Aorta (tissue), 5 donors: ENCODE results near the gene PDE1C. TPM values are rescaled to one million over a fixed set of nuclear protein-coding genes. Genes with fewer than 3 reads are reported as not detected.

Source experiments
- ATAC-seq: fragments of 200-7000 bp; cut with Tn5 transposase; one replicate; pipeline ENCODE4 v1.9.1; 2022; ENCODE audit warnings: moderate library complexity; ENCODE audit not compliant: low FRiP score
- DNase-seq, 2 donors: peaks; one replicate each; pipeline ENCODE4 v3.0.0-alpha.2; 2020
- H3K27ac ChIP-seq, 2 donors: one replicate each; pipeline ENCODE4 v1.5.1; 2013; ENCODE audit warnings: low read length in 2 of 2, mild to moderate bottlenecking in 2 of 2, moderate library complexity in 2 of 2, control low read depth in 1 of 2, inconsistent platforms in 1 of 2, low read depth in 1 of 2
- H3K27me3 ChIP-seq, 2 donors: one replicate each; pipeline ENCODE4 v1.6.1; 2013; ENCODE audit warnings: control low read depth in 1 of 2, low read length in 1 of 2, mild to moderate bottlenecking in 1 of 2, moderate library complexity in 1 of 2; ENCODE audit not compliant: insufficient read depth in 2 of 2, control insufficient read depth in 1 of 2
- H3K36me3 ChIP-seq, 2 donors: one replicate each; pipeline ENCODE4 v1.6.1; 2013; ENCODE audit warnings: control low read depth in 1 of 2, low read length in 1 of 2, mild to moderate bottlenecking in 1 of 2; ENCODE audit not compliant: insufficient read depth in 2 of 2, control insufficient read depth in 1 of 2
- H3K4me1 ChIP-seq, 2 donors: one replicate each; pipeline ENCODE4 v1.6.1; 2013; ENCODE audit warnings: low read length in 2 of 2, control low read depth in 1 of 2, mild to moderate bottlenecking in 1 of 2, moderate library complexity in 1 of 2; ENCODE audit not compliant: insufficient read depth in 2 of 2, control insufficient read depth in 1 of 2
- H3K4me3 ChIP-seq, 2 donors: one replicate each; pipeline ENCODE4 v1.5.1; 2013; ENCODE audit warnings: low read length in 2 of 2, control low read depth in 1 of 2, mild to moderate bottlenecking in 1 of 2
- H3K9me3 ChIP-seq: one replicate; pipeline ENCODE4 v1.6.1; 2013; ENCODE audit warnings: mild to moderate bottlenecking, low read length; ENCODE audit not compliant: control insufficient read depth
- WGBS, 2 donors: extraction: QIAGEN DNeasy Blood & Tissue Kit; methylation state at CpG; one replicate each; pipeline ENCODE4 v1.1.7; 2013; 5-methylcytosine and 5-hydroxymethylcytosine counted together
- intact Hi-C, 2 donors: fragments of 100-400 bp; cut with DNase I; formaldehyde crosslinking; loops; one replicate each; pipeline versions ENCODE4 v1.14.2 to v1.15.0; 2022
- polyA plus RNA-seq, 2 donors: library from polyadenylated mRNA; stranded (reverse); fragments of 200-250 nt; gene quantifications; one replicate each; pipeline ENCODE4 v1.2.3, GENCODE V29; 2013
- total RNA-seq, 2 donors: library from RNA; stranded (reverse); fragmentation: NEBNext Ultra II Directional; extraction: Animal tissue kit (Norgen Biotek cat#: 25700); gene quantifications; one replicate each; pipeline ENCODE4 v1.2.1, GENCODE V29; 2021
- donor health status: healthy with polysubstance abuse.
- donor health status: Bipolar disorder and iron deficiency.
- donor health status: DM: no; HTN: no; CAD: no.
- donor health status: DM: no; HTN: no; CAD: no.
- donor health status: DM: yes; HTN: yes; CAD: no.

The PDE1C gene
- total and polyA plus RNA-seq, 4 donors, result 0.84 to 7.1 (median 4.6) TPM

- intact Hi-C loops, result no loop called here
- WGBS, 2 donors, result 81 to 87% methylated on average over 10 of the region's 10 CpGs
- H3K4me3 ChIP-seq, result no peak overlapping the region
Observed at GRCh38 chr7:31872545-31873370, 197.4 kb downstream of the PDE1C start.

GRCh38 chr7:31864646-31865045 lies 205.6 kb downstream of the PDE1C start:
- Histone ChIP-seq H3K4me3 (no peak overlapping the region), H3K4me1 (no peaks in the 10 kb centered on the region), H3K27ac (no peak overlapping the region), H3K9me3 (peaks cover 4% of the 10 kb centered on the region), H3K27me3 (no peaks in the 10 kb centered on the region), H3K36me3 (no peaks in the 10 kb centered on the region)
- DNase-seq (no peak), ATAC-seq (no peak)
- WGBS, 2 donors, result 86 to 87% methylated on average over 6 of the region's 6 CpGs
- intact Hi-C loops, result no loop called here

More at GRCh38 chr7:31872545-31873370, 197.4 kb downstream of the PDE1C start:
- no peaks in the 10 kb centered on the region for H3K9me3 ChIP-seq
- H3K27ac ChIP-seq, result no peak overlapping the region
- H3K4me1 ChIP-seq, result no peaks in the 10 kb centered on the region
- DNase-seq, result no peak
- no peaks in the 10 kb centered on the region for H3K36me3 ChIP-seq
- no peak for ATAC-seq
- H3K27me3 ChIP-seq, result no peaks in the 10 kb centered on the region

GRCh38 chr7:31860925-31861324 lies 209.3 kb downstream of the PDE1C start:
- no peaks in the 10 kb centered on the region for H3K36me3 ChIP-seq
- 91 to 93% methylated on average over 1 of the region's 1 CpG for WGBS, 2 donors

GRCh38 chr7:31858055-31858454 lies 212.2 kb downstream of the PDE1C start:
- intact Hi-C loops, result no loop called here
- Histone ChIP-seq H3K4me3 (no peak overlapping the region), H3K4me1 (no peaks in the 10 kb centered on the region), H3K9me3 (peaks cover 1% of the 10 kb centered on the region), H3K36me3 (no peaks in the 10 kb centered on the region), H3K27ac (no peak overlapping the region), H3K27me3 (no peaks in the 10 kb centered on the region)
- ATAC-seq, result no peak
- DNase-seq, result no peak
- WGBS, 2 donors, result 90 to 92% methylated on average over 2 of the region's 2 CpGs

More at GRCh38 chr7:31860925-31861324, 209.3 kb downstream of the PDE1C start:
- Histone ChIP-seq H3K27me3 (no peaks in the 10 kb centered on the region), H3K4me3 (no peak overlapping the region), H3K27ac (no peak overlapping the region), H3K4me1 (no peaks in the 10 kb centered on the region), H3K9me3 (peaks cover 1% of the 10 kb centered on the region)
- intact Hi-C loops, result no loop called here
- no peak for DNase-seq
- ATAC-seq, result no peak

- no peaks in the 10 kb centered on the region for H3K27me3 ChIP-seq
- intact Hi-C loops, result no loop called here
- H3K27ac ChIP-seq, result no peak overlapping the region
- ATAC-seq (no peak), DNase-seq (no peak)
- H3K9me3 ChIP-seq, result peaks cover 1% of the 10 kb centered on the region
- WGBS, 2 donors, result 46 to 54% methylated on average over 2 of the region's 2 CpGs
- H3K4me1 ChIP-seq, result no peaks in the 10 kb centered on the region
- H3K4me3 ChIP-seq, result no peak overlapping the region
- H3K36me3 ChIP-seq, result no peaks in the 10 kb centered on the region
Observed at GRCh38 chr7:31857172-31857571, 213.0 kb downstream of the PDE1C start.

- Histone ChIP-seq H3K9me3 (no peaks in the 10 kb centered on the region), H3K27ac (no peak overlapping the region), H3K4me3 (no peak overlapping the region), H3K27me3 (no peaks in the 10 kb centered on the region), H3K4me1 (no peaks in the 10 kb centered on the region), H3K36me3 (no peaks in the 10 kb centered on the region)
- ATAC-seq (no peak), DNase-seq (no peak)
- 27 to 44% methylated on average over 4 of the region's 4 CpGs for WGBS, 2 donors
- intact Hi-C loops, result no loop called here
Observed at GRCh38 chr7:31856337-31856736, 213.9 kb downstream of the PDE1C start.

- intact Hi-C loops, result no loop called here
- H3K36me3 ChIP-seq, result no peaks in the 10 kb centered on the region
- no peak overlapping the region for H3K4me3 ChIP-seq
- no peak for ATAC-seq
- H3K9me3 ChIP-seq, result no peaks in the 10 kb centered on the region
- no peaks in the 10 kb centered on the region for H3K4me1 ChIP-seq
- 62 to 65% methylated on average over 1 of the region's 1 CpG for WGBS, 2 donors
- no peak for DNase-seq
- no peak overlapping the region for H3K27ac ChIP-seq
- H3K27me3 ChIP-seq, result no peaks in the 10 kb centered on the region
Observed at GRCh38 chr7:31855530-31855929, 214.7 kb downstream of the PDE1C start.

- H3K9me3 ChIP-seq, result peaks cover 1% of the 10 kb centered on the region
- H3K4me1 ChIP-seq, result no peaks in the 10 kb centered on the region
- WGBS, 2 donors, result 72 to 77% methylated on average over 5 of the region's 5 CpGs
- no peak overlapping the region for H3K4me3 ChIP-seq
- no peak for ATAC-seq
- intact Hi-C loops, result no loop called here
- DNase-seq, result no peak
- H3K36me3 ChIP-seq, result no peaks in the 10 kb centered on the region
- H3K27me3 ChIP-seq, result peaks cover 0 to 2% of the 10 kb centered on the region in 2 donors
- H3K27ac ChIP-seq, result no peak overlapping the region
Observed at GRCh38 chr7:31853380-31853779, 216.8 kb downstream of the PDE1C start.

GRCh38 chr7:31852462-31852861 lies 217.7 kb downstream of the PDE1C start:
- no peak for DNase-seq
- ATAC-seq, result no peak
- H3K4me1 ChIP-seq, result no peaks in the 10 kb centered on the region
- H3K27me3 ChIP-seq, result peaks cover 0 to 2% of the 10 kb centered on the region in 2 donors
- H3K9me3 ChIP-seq, result peaks cover 1% of the 10 kb centered on the region
- no peak overlapping the region for H3K27ac ChIP-seq
- 81 to 86% methylated on average over 2 of the region's 2 CpGs for WGBS, 2 donors
- no peaks in the 10 kb centered on the region for H3K36me3 ChIP-seq
- intact Hi-C loops, result no loop called here
- no peak overlapping the region for H3K4me3 ChIP-seq
